ENCODE results near the gene PACSIN1. TPM values are rescaled to one million over a fixed set of nuclear protein-coding genes. Genes with fewer than 3 reads are reported as not detected.

PACSIN1 gene
- total RNA-seq, 1 experiment from 2014 or later: not detected

GRCh38 chr6:34468378-34468892 lies 2.6 kb downstream of the PACSIN1 start:
- intact Hi-C loops (cut with micrococcal nuclease; ENCODE audit: unreplicated experiment): no loop called here
- no peaks in the 10 kb centered on the region for H3K36me3 ChIP-seq (ENCODE audit: insufficient read depth, low read length, poor library complexity, severe bottlenecking)
- no peak overlapping the region for H3K4me3 ChIP-seq (ENCODE audit: low read depth, low read length, poor library complexity, severe bottlenecking)
- ChIA-PET POLR2A (ENCODE audit: low non-redundant PET) (no interaction called here), CTCF (interaction anchor here (0.6 kb wide), 1 partner anchor 9 kb away, joined by 3 read pairs; no protein-coding TSS in a partner anchor)
- no peaks in the 10 kb centered on the region for H3K27me3 ChIP-seq (replicated peaks; ENCODE audit: insufficient read depth, low read depth, low read length, poor library complexity)
- no TSS peak for BruUV-seq (replicated peaks)
- no peaks in the 10 kb centered on the region for H3K9me3 ChIP-seq (ENCODE audit: low read depth, low read length, poor library complexity, severe bottlenecking)
- H3K27ac ChIP-seq (ENCODE audit: low read depth, low read length, poor library complexity, severe bottlenecking): no peak overlapping the region
- H3K4me1 ChIP-seq (ENCODE audit: insufficient read depth, low read length, poor library complexity, severe bottlenecking): peaks cover 5% of the 10 kb centered on the region
- DNase-seq (ENCODE audit: low spot score): no peak
- no peak for TF ChIP-seq EZH2 (IDR thresholded peaks at IDR 0.05; ENCODE audit: borderline replicate concordance, low read depth, low read length, poor library complexity, severe bottlenecking)
- TF ChIP-seq, protein P1, sequence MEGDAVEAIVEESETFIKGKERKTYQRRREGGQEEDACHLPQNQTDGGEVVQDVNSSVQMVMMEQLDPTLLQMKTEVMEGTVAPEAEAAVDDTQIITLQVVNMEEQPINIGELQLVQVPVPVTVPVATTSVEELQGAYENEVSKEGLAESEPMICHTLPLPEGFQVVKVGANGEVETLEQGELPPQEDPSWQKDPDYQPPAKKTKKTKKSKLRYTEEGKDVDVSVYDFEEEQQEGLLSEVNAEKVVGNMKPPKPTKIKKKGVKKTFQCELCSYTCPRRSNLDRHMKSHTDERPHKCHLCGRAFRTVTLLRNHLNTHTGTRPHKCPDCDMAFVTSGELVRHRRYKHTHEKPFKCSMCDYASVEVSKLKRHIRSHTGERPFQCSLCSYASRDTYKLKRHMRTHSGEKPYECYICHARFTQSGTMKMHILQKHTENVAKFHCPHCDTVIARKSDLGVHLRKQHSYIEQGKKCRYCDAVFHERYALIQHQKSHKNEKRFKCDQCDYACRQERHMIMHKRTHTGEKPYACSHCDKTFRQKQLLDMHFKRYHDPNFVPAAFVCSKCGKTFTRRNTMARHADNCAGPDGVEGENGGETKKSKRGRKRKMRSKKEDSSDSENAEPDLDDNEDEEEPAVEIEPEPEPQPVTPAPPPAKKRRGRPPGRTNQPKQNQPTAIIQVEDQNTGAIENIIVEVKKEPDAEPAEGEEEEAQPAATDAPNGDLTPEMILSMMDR (conservative IDR thresholded peaks at IDR 0.05; ENCODE audit: low read depth, low read length): no peak

- intact Hi-C loops (cut with micrococcal nuclease; ENCODE audit: unreplicated experiment): no loop called here
These were observed 3.6 kb downstream of the PACSIN1 start for GRCh38 chr6:34469499-34469898.

GRCh38 chr6:34472425-34472824 lies 6.5 kb downstream of the PACSIN1 start:
- H3K27me3 ChIP-seq (replicated peaks; ENCODE audit: insufficient read depth, low read depth, low read length, poor library complexity): no peaks in the 10 kb centered on the region
- H3K9me3 ChIP-seq (ENCODE audit: low read depth, low read length, poor library complexity, severe bottlenecking): no peaks in the 10 kb centered on the region
- intact Hi-C loops (cut with micrococcal nuclease; ENCODE audit: unreplicated experiment): no loop called here
- H3K27ac ChIP-seq (ENCODE audit: low read depth, low read length, poor library complexity, severe bottlenecking): no peak overlapping the region
- peaks cover 7% of the 10 kb centered on the region for H3K4me1 ChIP-seq (ENCODE audit: insufficient read depth, low read length, poor library complexity, severe bottlenecking)
- no peak overlapping the region for H3K4me3 ChIP-seq (ENCODE audit: low read depth, low read length, poor library complexity, severe bottlenecking)
- no peaks in the 10 kb centered on the region for H3K36me3 ChIP-seq (ENCODE audit: insufficient read depth, low read length, poor library complexity, severe bottlenecking)
- CTCF ChIA-PET: no interaction called here
- BruUV-seq (replicated peaks): no TSS peak
- no peak for TF ChIP-seq EZH2 (IDR thresholded peaks at IDR 0.05; ENCODE audit: borderline replicate concordance, low read depth, low read length, poor library complexity, severe bottlenecking)
- TF ChIP-seq, protein P1 (conservative IDR thresholded peaks at IDR 0.05; ENCODE audit: low read depth, low read length): no peak
- no peak for DNase-seq (ENCODE audit: low spot score)
- POLR2A ChIA-PET (ENCODE audit: low non-redundant PET): no interaction called here

More at GRCh38 chr6:34469499-34469898, 3.6 kb downstream of the PACSIN1 start:
- CTCF ChIA-PET: no interaction called here
- POLR2A ChIA-PET (ENCODE audit: low non-redundant PET): no interaction called here
- H3K27me3 ChIP-seq (replicated peaks; ENCODE audit: insufficient read depth, low read depth, low read length, poor library complexity): no peaks in the 10 kb centered on the region
- no peak overlapping the region for H3K27ac ChIP-seq (ENCODE audit: low read depth, low read length, poor library complexity, severe bottlenecking)
- no peaks in the 10 kb centered on the region for H3K36me3 ChIP-seq (ENCODE audit: insufficient read depth, low read length, poor library complexity, severe bottlenecking)
- TF ChIP-seq, protein P1 (conservative IDR thresholded peaks at IDR 0.05; ENCODE audit: low read depth, low read length): no peak
- TF ChIP-seq EZH2 (IDR thresholded peaks at IDR 0.05; ENCODE audit: borderline replicate concordance, low read depth, low read length, poor library complexity, severe bottlenecking): no peak
- H3K4me3 ChIP-seq (ENCODE audit: low read depth, low read length, poor library complexity, severe bottlenecking): no peak overlapping the region
- no peak for DNase-seq (ENCODE audit: low spot score)
- no peaks in the 10 kb centered on the region for H3K9me3 ChIP-seq (ENCODE audit: low read depth, low read length, poor library complexity, severe bottlenecking)
- BruUV-seq (replicated peaks): no TSS peak
- peaks cover 5% of the 10 kb centered on the region for H3K4me1 ChIP-seq (ENCODE audit: insufficient read depth, low read length, poor library complexity, severe bottlenecking)
